HG03175 (cell line): ENCODE data around the gene TAS2R40.
A peak's percentile ranks its signal among the peaks of the same experiment; 100 is the strongest.

Source experiments
- ATAC-seq: cut with Tn5 transposase; IDR thresholded peaks from one replicate; pipeline ENCODE4 v1.9.1; 2021; ENCODE audit warnings: mild to moderate bottlenecking, moderate library complexity; ENCODE audit not compliant: unreplicated experiment

TAS2R40 gene

DNA sequence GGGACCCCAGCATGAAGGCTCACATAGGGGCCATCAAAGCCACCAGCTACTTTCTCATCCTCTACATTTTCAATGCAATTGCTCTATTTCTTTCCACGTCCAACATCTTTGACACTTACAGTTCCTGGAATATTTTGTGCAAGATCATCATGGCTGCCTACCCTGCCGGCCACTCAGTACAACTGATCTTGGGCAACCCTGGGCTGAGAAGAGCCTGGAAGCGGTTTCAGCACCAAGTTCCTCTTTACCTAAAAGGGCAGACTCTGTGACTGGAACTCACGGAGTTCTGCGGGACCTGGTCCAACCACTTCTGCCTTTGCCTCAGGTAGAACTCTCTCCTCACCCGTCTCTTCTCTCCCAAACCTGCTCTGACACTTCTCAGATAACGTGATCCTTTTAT lies 945 bp downstream of the TAS2R40 start:
- ATAC-seq: no peak

- no peak for ATAC-seq
Measured at GRCh38 chr7:143223784-143224183, 1.9 kb downstream of the TAS2R40 start.

DNA sequence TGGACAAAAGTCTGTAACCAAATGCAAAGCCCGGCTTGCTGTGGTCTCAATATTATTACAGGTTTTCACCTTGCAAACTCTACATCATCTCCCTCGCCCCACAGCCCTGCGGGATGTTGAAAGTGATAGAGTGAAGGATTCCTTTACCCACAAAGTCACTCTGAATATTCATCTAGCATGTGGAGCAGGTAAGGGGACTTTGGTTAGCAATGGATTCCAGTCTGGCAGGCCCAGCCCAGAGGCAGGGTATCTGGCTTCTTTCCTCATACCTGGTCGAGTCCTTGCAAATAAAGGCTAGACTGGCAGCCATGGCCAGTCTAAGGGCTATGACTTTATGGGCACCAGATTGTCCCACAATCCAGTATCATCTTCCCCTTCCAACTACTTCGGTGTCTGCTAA lies 3.2 kb downstream of the TAS2R40 start:
- no peak for ATAC-seq

GRCh38 chr7:143227806-143228205 lies 6.0 kb downstream of the TAS2R40 start:
- no peak for ATAC-seq

- no peak for ATAC-seq
Measured at GRCh38 chr7:143229054-143229790, 7.4 kb downstream of the TAS2R40 start.

- no peak for ATAC-seq
Measured at GRCh38 chr7:143230602-143231457, 9.0 kb downstream of the TAS2R40 start.

DNA sequence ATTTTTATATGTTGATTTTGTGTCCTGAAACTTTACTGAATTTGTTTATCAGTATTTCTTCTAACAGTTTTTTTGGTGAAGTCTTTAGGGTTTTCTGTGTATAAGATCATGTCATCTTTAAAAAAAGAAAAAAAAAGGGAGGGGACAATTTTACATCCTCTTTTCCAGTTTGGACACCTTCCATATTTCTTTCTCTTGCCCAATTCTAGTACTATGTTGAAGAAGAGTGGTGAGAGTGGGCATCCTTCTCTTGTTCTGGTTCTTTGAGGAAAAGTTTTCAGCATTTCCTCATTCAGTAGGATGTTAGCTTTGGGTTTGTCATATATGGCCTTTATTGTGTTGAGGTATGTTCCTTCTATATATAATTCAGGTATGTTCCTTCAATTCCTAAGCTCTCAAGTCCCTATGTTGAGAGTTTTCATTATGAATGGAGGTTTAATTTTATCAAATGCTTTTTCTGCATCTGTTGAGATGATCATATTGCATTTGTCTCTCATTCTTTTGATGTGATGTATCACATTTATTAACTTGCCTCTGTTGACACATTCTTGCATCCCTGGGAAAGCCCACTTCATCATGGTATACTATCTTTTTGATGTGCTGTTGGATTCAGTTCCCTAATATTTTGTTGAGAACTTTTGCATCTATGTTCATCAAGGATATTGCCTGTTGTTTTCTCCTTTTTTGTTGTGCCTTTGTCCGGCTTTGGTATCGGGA lies 12.1 kb downstream of the TAS2R40 start:
- no peak for ATAC-seq

DNA sequence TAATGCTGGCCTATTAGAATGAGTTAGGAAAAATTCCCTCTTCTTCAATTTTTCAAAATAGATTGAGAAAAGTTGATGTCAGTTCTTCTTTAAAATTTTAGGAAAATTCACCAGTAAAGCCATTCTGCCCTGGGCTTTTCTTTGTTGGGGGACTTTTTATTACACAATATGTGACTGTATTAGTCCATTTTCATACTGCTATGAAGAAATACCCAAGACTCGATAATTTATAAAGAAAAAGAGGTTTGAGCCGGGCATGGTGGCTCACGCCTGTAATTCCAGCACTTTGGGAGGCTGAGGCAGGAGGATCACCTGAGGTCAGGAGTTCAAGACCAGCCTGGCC lies 12.7 kb downstream of the TAS2R40 start:
- no peak for ATAC-seq

DNA sequence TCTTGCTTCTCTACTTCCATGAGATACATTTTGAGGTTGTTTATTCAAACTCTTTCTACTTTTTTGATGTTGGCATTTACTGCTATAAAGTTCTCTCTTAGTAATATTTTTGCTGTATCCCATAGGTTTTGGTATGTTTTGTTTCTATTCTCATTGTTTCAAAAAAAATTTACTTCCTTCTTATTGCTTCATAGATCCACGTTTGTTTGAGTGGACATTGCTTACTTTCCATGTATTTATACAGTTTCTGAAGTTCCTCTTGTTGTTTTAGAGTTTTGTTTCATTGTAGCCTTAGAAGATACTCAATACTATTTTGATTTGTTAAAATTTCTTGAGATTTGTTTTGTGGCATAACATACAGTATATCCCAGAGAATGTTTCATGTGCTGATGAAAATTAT lies 13.7 kb downstream of the TAS2R40 start:
- no peak for ATAC-seq

DNA sequence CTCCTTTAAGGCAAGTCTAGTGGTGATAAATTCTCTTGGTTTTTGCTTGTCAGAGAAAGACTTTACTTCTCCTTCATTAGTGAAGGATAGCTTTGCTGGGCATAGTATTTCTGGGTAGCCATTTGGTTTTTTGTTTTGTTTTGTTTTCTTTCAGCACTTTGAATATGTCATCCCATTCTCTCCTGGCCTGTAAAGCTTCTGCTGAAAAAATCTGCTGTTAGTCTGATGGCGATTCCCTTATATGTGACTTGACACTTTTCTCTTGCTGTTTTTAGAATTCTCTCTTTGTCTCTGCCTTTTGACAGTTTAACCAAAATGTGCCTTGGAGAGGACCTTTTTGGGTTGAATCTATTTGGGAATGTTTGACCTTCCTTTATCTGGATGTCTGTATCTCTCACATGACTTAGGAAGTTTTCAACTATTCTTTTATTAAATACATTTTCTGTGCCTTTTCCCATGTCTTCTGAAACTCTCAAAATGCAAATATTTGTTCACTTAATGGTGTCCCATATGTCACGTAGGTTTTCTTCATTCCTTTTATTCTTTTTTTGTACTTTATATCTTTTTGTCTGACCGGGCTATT lies 14.7 kb downstream of the TAS2R40 start:
- no peak for ATAC-seq

DNA sequence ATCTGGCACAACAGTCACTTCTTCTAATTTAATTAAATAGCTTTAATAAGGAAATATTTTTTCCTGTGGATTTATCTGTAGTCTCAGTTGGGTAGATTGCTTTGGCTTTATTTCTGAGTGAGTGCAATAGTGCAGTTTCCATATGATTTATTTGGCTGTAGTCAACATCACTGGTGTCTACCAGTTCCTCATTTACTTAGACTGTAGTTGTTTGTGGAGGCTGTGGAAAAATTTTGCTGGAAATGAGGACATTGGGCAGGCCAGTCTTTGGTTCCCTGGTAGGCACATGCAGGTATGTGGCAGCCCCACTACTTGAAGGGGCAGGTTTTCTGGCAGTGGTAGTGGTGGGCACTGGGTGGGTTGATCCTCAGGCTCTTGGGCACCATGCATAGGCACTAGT lies 15.5 kb downstream of the TAS2R40 start:
- no peak for ATAC-seq

DNA sequence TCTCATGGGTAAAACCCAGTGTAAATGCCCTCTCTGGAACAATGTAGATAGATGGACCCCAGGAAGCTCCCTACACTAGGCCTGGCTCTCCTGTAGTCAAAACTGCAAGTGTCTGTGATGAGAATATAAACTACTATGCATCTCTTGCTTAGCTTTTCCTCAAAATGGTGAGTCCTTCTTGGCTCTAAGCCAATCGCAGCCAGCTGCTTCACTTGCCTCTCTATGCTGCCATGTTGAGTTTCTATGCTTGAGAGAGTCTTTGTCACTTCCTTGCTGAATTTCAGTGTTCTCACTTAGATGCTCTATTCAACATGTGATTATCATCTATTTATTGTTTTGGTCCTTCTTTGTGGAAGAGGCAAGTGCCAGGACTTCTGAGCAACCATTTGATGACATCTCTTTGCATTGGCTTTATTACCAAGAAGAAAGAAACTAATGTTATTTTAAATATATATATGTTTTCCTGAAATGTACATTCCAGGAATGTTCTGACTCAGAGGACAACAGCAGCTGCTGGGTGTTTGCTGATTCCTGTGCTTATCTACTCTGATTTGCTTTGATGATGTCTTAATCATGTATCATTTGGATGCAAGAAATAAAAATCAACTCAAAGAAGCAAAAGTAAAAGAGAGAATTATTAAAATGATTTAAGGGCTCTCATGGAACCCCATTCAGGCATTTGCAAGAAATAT lies 16.6 kb downstream of the TAS2R40 start:
- no peak for ATAC-seq

DNA sequence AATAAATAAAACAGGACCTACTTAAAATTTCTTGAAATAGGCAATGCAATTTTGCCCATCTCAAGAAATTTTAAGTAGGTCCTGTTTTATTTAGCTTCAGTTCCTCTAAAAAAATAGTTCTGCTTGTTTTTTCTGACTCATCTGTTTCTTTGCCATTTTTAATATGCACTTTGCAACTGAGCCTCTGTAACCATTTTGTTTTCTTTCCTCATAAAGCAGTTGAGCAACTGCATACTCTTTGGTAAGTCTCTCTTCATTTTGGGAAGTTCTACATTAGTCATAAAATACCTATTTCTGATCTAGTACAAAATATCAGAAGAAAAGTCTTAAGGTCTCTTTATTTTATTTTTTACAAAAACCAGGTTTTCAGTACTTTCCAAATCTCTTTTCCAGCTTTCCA lies 18.0 kb downstream of the TAS2R40 start:
- ATAC-seq: no peak

GRCh38 chr7:143240291-143241168 lies 18.7 kb downstream of the TAS2R40 start:
- ATAC-seq: peak; percentile 94

- no peak for ATAC-seq
Measured at GRCh38 chr7:143242306-143242705, 20.5 kb downstream of the TAS2R40 start.

DNA sequence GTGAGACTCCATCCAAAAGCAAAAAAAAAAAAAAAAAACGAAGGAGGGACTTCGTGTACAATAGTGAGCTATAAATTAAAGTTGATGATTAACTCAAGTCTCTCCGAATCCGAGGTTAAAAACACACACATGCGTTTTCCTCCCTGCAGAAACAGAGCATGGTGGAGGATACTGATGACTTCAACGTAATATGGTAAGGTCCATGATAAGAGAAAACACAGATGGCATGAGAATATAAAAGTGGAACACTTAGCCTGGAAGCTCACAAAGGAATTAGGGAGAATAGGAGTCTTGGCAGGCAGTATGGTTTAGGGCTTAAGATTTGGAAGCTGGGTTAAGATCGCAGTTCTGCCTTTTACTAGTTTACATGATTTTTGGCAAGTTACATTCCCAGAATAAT lies 21.3 kb downstream of the TAS2R40 start:
- ATAC-seq: no peak

DNA sequence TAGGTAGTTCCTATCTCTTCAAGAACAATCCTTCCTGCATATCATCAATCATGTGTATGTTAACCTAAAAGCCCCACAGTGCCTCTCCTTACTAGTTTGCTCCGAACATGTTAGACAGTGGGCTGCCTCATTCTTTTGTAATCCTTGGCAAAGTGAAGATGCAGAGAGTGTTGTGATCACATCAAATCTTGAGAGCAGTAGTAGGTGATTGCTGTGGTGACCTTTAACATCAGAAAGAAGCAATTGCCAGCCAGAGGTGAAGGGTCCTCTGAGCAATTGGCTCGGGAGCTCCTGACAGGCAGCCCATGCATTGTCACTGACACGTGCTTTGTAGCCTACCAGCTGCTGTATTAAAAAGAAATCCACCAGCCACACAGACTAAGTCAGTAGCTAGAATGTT lies 21.8 kb downstream of the TAS2R40 start:
- no peak for ATAC-seq

DNA sequence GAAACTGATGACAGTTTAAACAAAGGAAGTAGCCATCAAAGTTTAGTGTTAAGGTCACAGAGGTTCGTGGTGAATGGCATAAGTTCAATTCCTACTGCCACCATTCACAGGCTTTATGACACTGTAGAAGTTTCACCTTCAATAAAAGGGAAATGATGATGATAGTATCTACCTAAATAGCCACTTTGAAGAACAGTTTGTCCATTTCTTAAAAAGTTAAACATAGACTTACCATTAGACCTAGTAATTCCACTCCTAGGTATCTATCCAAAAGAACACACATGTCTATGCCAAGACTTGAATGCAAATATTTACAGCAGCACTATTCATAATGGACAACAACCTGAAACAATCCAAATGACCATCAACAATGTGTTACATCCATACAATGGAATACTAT lies 22.5 kb downstream of the TAS2R40 start:
- ATAC-seq: no peak

- ATAC-seq: no peak
Measured at GRCh38 chr7:143245123-143245522, 23.3 kb downstream of the TAS2R40 start.

GRCh38 chr7:143247372-143247771 lies 25.5 kb downstream of the TAS2R40 start:
- no peak for ATAC-seq
